OCI-LY3 (cell line): Measurements from ENCODE around the gene IFNAR1.

ENCODE experiments used
- CTCF ChIP-seq: fragments of 200-600, 300-600 bp; sonication (generic); IDR thresholded peaks from 2 replicates; pipeline ENCODE4 v1.5.1; 2014; ENCODE audit warnings: antibody characterized with exemption, low read length, low read depth
- EZH2phosphoT487 ChIP-seq: fragments of 200-600 bp; shearing (Covaris generic); IDR thresholded peaks from 2 replicates; pipeline ENCODE4 v1.6.1; 2018; ENCODE audit warnings: antibody characterized with exemption, mixed run types, low read depth

- no peak for TF ChIP-seq CTCF
- no peak for TF ChIP-seq EZH2phosphoT487
Observed at GRCh38 chr21:33279330-33279820, 45.4 kb upstream of the IFNAR1 start.
